ENCODE data around the gene COL17A1.

The COL17A1 gene

DNA sequence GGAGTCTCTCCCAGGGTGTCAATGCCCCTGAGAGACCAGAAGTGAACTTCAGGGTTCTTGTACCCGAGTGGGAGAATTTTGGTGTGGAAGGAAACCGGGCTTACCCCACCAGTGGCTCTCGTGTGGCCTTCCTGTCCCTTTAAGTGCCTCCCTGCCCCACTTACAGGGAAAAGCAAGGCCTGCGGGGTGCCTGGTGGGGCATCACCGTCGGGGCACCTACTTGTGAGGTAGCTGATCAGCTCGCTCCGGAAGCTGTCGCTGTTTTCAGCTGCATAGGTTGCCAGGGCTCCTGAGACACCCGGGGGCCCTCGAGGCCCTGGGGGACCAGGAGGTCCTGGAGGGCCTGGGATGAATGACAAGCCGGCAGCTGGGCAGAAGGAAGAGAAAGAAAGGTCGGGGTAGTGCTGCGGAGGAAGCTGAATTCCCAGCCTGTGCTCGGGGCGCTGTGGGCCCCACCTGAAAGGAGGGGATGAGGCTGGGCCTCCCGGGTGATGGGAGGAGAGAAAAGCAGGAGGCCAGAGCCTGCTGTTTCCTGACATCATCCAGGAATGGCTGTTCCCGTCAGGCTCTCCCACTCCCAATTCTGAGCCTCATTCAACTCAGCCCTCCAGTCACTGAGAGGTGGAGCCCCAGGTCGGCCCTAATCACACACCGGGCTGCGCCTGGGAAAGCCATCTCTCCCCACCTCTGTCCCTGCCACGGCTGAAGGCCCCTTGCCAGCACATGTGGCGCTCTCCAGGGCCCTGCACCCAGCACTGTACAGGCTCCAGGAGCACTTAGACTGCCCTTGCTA, 51.1 kb downstream of the COL17A1 start:
- Histone ChIP-seq H3K27ac (ENCODE audit: insufficient read depth in 1 of 2, low read depth in 1 of 2, low read length in 2 of 2, poor library complexity in 1 of 2, severe bottlenecking in 2 of 2) (no peak overlapping the region), H3K27me3 (replicated peaks in 2 of 5; ENCODE audit: control insufficient read depth in 4 of 5, insufficient read depth in 5 of 5, low read length in 4 of 5) (no peaks in the 10 kb centered on the region), H3K4me1 (ENCODE audit: control extremely low read depth in 1 of 4, control insufficient read depth in 4 of 4, insufficient read depth in 4 of 4, low read length in 3 of 4) (no peaks in the 10 kb centered on the region), H3K4me3 (ENCODE audit: control insufficient read depth in 1 of 7, extremely low read depth in 1 of 7, insufficient read depth in 4 of 7, low read depth in 2 of 7, low read length in 6 of 7) (no peak overlapping the region), H3K9me3 (ENCODE audit: control extremely low read depth in 1 of 5, control insufficient read depth in 4 of 5, insufficient read depth in 2 of 5, low read depth in 1 of 5, low read length in 4 of 5) (no peaks in the 10 kb centered on the region), H3K36me3 (ENCODE audit: control insufficient read depth in 4 of 4, insufficient read depth in 4 of 4, low read length in 3 of 4) (peaks cover 5 to 22% (median 12%) of the 10 kb centered on the region in 4 experiments)
- ChIA-PET CTCF (interaction anchor here (0.8 to 2.0 kb wide), 5 partner anchors 30 to 149 kb away, joined by 3 to 7 read pairs (median 3); no protein-coding TSS in a partner anchor), POLR2A (no interaction called here)
- no peak for DNase-seq
- 91% methylated on average over 20 of the region's 23 CpGs for WGBS (ENCODE audit: insufficient coverage)

GRCh38 chr10:104033966-104034365, 51.7 kb downstream of the COL17A1 start:
- WGBS (ENCODE audit: insufficient coverage) = 94% methylated on average over 11 of the region's 11 CpGs
- no peak for DNase-seq
- Histone ChIP-seq H3K4me3 (ENCODE audit: control insufficient read depth in 1 of 7, extremely low read depth in 1 of 7, insufficient read depth in 4 of 7, low read depth in 2 of 7, low read length in 6 of 7) (no peak overlapping the region), H3K27me3 (replicated peaks in 2 of 5; ENCODE audit: control insufficient read depth in 4 of 5, insufficient read depth in 5 of 5, low read length in 4 of 5) (no peaks in the 10 kb centered on the region), H3K27ac (ENCODE audit: insufficient read depth in 1 of 2, low read depth in 1 of 2, low read length in 2 of 2, poor library complexity in 1 of 2, severe bottlenecking in 2 of 2) (no peak overlapping the region), H3K9me3 (ENCODE audit: control extremely low read depth in 1 of 5, control insufficient read depth in 4 of 5, insufficient read depth in 2 of 5, low read depth in 1 of 5, low read length in 4 of 5) (no peaks in the 10 kb centered on the region), H3K4me1 (ENCODE audit: control extremely low read depth in 1 of 4, control insufficient read depth in 4 of 4, insufficient read depth in 4 of 4, low read length in 3 of 4) (no peaks in the 10 kb centered on the region), H3K36me3 (ENCODE audit: control insufficient read depth in 4 of 4, insufficient read depth in 4 of 4, low read length in 3 of 4) (peaks cover 10 to 28% (median 17%) of the 10 kb centered on the region in 4 experiments)
- CTCF ChIA-PET = interaction anchor here (0.8 to 2.0 kb wide), 5 partner anchors 30 to 148 kb away, joined by 3 to 7 read pairs (median 3); no protein-coding TSS in a partner anchor
- POLR2A ChIA-PET = no interaction called here

GRCh38 chr10:104033401-104033930, 52.2 kb downstream of the COL17A1 start:
- WGBS (ENCODE audit: insufficient coverage) = 85% methylated on average over 12 of the region's 12 CpGs
- CTCF ChIA-PET = interaction anchor here (0.8 to 2.0 kb wide), 5 partner anchors 31 to 148 kb away, joined by 3 to 7 read pairs (median 3); no protein-coding TSS in a partner anchor
- Histone ChIP-seq H3K4me1 (ENCODE audit: control extremely low read depth in 1 of 4, control insufficient read depth in 4 of 4, insufficient read depth in 4 of 4, low read length in 3 of 4) (no peaks in the 10 kb centered on the region), H3K4me3 (ENCODE audit: control insufficient read depth in 1 of 7, extremely low read depth in 1 of 7, insufficient read depth in 4 of 7, low read depth in 2 of 7, low read length in 6 of 7) (no peak overlapping the region), H3K27ac (ENCODE audit: insufficient read depth in 1 of 2, low read depth in 1 of 2, low read length in 2 of 2, poor library complexity in 1 of 2, severe bottlenecking in 2 of 2) (no peak overlapping the region), H3K27me3 (replicated peaks in 2 of 5; ENCODE audit: control insufficient read depth in 4 of 5, insufficient read depth in 5 of 5, low read length in 4 of 5) (no peaks in the 10 kb centered on the region), H3K36me3 (ENCODE audit: control insufficient read depth in 4 of 4, insufficient read depth in 4 of 4, low read length in 3 of 4) (peaks cover 10 to 31% (median 19%) of the 10 kb centered on the region in 4 experiments), H3K9me3 (ENCODE audit: control extremely low read depth in 1 of 5, control insufficient read depth in 4 of 5, insufficient read depth in 2 of 5, low read depth in 1 of 5, low read length in 4 of 5) (no peaks in the 10 kb centered on the region)
- POLR2A ChIA-PET = no interaction called here
- no peak for DNase-seq

- Histone ChIP-seq H3K4me3 (ENCODE audit: control insufficient read depth in 1 of 7, extremely low read depth in 1 of 7, insufficient read depth in 4 of 7, low read depth in 2 of 7, low read length in 6 of 7) (no peak overlapping the region), H3K27ac (ENCODE audit: insufficient read depth in 1 of 2, low read depth in 1 of 2, low read length in 2 of 2, poor library complexity in 1 of 2, severe bottlenecking in 2 of 2) (no peak overlapping the region), H3K9me3 (ENCODE audit: control extremely low read depth in 1 of 5, control insufficient read depth in 4 of 5, insufficient read depth in 2 of 5, low read depth in 1 of 5, low read length in 4 of 5) (no peaks in the 10 kb centered on the region), H3K27me3 (replicated peaks in 2 of 5; ENCODE audit: control insufficient read depth in 4 of 5, insufficient read depth in 5 of 5, low read length in 4 of 5) (no peaks in the 10 kb centered on the region), H3K4me1 (ENCODE audit: control extremely low read depth in 1 of 4, control insufficient read depth in 4 of 4, insufficient read depth in 4 of 4, low read length in 3 of 4) (no peaks in the 10 kb centered on the region), H3K36me3 (ENCODE audit: control insufficient read depth in 4 of 4, insufficient read depth in 4 of 4, low read length in 3 of 4) (peaks cover 10 to 41% (median 23%) of the 10 kb centered on the region in 4 experiments)
- 98% methylated on average over 5 of the region's 7 CpGs for WGBS (ENCODE audit: insufficient coverage)
- CTCF ChIA-PET = interaction anchor here (1.7 to 2.0 kb wide), 2 partner anchors 12 to 147 kb away, joined by 3 to 7 read pairs; no protein-coding TSS in a partner anchor
- POLR2A ChIA-PET = no interaction called here
- no peak for DNase-seq
These were observed 53.4 kb downstream of the COL17A1 start for GRCh38 chr10:104032144-104032775.

DNA sequence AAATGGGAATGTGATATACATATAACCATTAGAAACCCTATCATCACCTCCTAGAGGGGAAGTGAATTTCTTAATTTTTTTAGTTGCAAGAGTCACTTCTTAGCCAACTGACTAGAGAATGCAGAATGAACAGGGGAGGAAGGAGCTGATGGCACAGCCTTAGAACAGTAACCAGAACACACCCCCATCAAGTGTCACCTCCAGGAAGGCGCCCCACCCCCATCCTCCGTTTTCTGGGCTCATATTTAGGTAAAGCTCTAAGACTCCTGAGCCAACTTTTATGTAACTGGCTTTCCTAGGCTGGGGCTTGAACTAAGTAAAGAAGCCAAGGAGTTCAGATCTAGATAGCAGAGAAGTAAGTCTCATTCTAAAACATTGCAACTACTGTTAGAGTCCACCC, 54.0 kb downstream of the COL17A1 start:
- H3K27ac ChIP-seq (ENCODE audit: insufficient read depth in 1 of 2, low read depth in 1 of 2, low read length in 2 of 2, poor library complexity in 1 of 2, severe bottlenecking in 2 of 2) = no peak overlapping the region
- peaks cover 13 to 44% (median 25%) of the 10 kb centered on the region in 4 experiments for H3K36me3 ChIP-seq (ENCODE audit: control insufficient read depth in 4 of 4, insufficient read depth in 4 of 4, low read length in 3 of 4)
- POLR2A ChIA-PET = no interaction called here
- no peaks in the 10 kb centered on the region for H3K9me3 ChIP-seq (ENCODE audit: control extremely low read depth in 1 of 5, control insufficient read depth in 4 of 5, insufficient read depth in 2 of 5, low read depth in 1 of 5, low read length in 4 of 5)
- no peak for DNase-seq
- WGBS (ENCODE audit: insufficient coverage) = no CpG with 5 or more reads among the region's 2 CpGs
- no peaks in the 10 kb centered on the region for H3K27me3 ChIP-seq (replicated peaks in 2 of 5; ENCODE audit: control insufficient read depth in 4 of 5, insufficient read depth in 5 of 5, low read length in 4 of 5)
- no peaks in the 10 kb centered on the region for H3K4me1 ChIP-seq (ENCODE audit: control extremely low read depth in 1 of 4, control insufficient read depth in 4 of 4, insufficient read depth in 4 of 4, low read length in 3 of 4)
- H3K4me3 ChIP-seq (ENCODE audit: control insufficient read depth in 1 of 7, extremely low read depth in 1 of 7, insufficient read depth in 4 of 7, low read depth in 2 of 7, low read length in 6 of 7) = no peak overlapping the region
- CTCF ChIA-PET = interaction anchor here (1.7 kb wide), 1 partner anchor 12 kb away, joined by 3 read pairs; no protein-coding TSS in a partner anchor

DNA sequence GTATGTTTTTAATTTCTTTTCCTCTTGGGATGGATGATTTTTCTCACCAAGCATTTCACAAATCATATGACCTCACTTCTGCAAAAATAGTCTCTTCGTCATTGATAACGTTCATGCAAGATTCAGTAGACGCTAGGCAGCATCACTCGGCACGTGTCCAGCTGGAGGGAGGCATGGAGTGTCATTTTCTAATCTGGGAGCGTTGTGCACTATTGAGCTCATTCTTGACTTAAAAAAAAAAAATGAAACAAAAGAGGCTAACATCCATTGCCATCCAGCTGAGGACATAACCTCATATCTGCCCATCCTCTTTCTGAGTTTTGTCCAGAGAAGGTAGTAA, 56.2 kb downstream of the COL17A1 start:
- Histone ChIP-seq H3K9me3 (ENCODE audit: control extremely low read depth in 1 of 5, control insufficient read depth in 4 of 5, insufficient read depth in 2 of 5, low read depth in 1 of 5, low read length in 4 of 5) (no peaks in the 10 kb centered on the region), H3K4me3 (ENCODE audit: control insufficient read depth in 1 of 7, extremely low read depth in 1 of 7, insufficient read depth in 4 of 7, low read depth in 2 of 7, low read length in 6 of 7) (no peak overlapping the region), H3K27me3 (replicated peaks in 2 of 5; ENCODE audit: control insufficient read depth in 4 of 5, insufficient read depth in 5 of 5, low read length in 4 of 5) (no peaks in the 10 kb centered on the region), H3K36me3 (ENCODE audit: control insufficient read depth in 4 of 4, insufficient read depth in 4 of 4, low read length in 3 of 4) (peaks cover 21 to 57% (median 41%) of the 10 kb centered on the region in 4 experiments), H3K4me1 (ENCODE audit: control extremely low read depth in 1 of 4, control insufficient read depth in 4 of 4, insufficient read depth in 4 of 4, low read length in 3 of 4) (no peaks in the 10 kb centered on the region), H3K27ac (ENCODE audit: insufficient read depth in 1 of 2, low read depth in 1 of 2, low read length in 2 of 2, poor library complexity in 1 of 2, severe bottlenecking in 2 of 2) (no peak overlapping the region)
- DNase-seq = no peak
- CTCF ChIA-PET = interaction anchor here (1.1 to 2.5 kb wide), 4 partner anchors 10 to 139 kb away, joined by 3 to 7 read pairs (median 5); partner anchors contain the start of gene SFR1
- POLR2A ChIA-PET = no interaction called here
- 97% methylated on average over 6 of the region's 6 CpGs for WGBS (ENCODE audit: insufficient coverage)

Data from common myeloid progenitor, CD34-positive (primary cell).